C4-2B (cell line): ENCODE data around the gene NAV2.

Experiments
- ZFX ChIP-seq: fragments of 450-650 bp; IDR thresholded peaks from 2 replicates; pipeline ENCODE4 v1.6.1; 2017
- TF ChIP-seq, protein P1 (sequence below): fragments of 450-650 bp; conservative IDR thresholded peaks from 2 replicates; pipeline ENCODE4 v1.5.1; 2017; ENCODE audit warnings: mild to moderate bottlenecking

DNA sequence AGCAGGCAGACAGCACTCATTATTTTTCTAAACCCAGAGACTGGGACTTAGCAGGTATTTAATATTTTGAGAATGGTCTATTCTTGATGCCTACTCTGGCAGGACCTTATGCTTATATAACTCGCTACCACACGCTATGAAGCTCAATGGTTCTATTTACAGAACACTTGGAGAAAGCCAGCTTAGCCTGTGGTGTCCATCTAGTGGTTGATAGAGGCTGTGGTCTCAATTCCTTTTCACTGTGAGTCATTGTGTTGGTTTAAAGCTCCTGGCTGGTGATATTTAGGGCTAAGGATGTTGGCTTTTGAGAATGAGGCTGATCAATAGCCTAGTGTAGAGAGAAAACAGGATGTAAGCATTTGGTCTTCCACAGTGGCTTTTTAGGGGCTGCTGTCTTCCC lies 241.3 kb downstream of the NAV2 start:
- TF ChIP-seq, protein P1, sequence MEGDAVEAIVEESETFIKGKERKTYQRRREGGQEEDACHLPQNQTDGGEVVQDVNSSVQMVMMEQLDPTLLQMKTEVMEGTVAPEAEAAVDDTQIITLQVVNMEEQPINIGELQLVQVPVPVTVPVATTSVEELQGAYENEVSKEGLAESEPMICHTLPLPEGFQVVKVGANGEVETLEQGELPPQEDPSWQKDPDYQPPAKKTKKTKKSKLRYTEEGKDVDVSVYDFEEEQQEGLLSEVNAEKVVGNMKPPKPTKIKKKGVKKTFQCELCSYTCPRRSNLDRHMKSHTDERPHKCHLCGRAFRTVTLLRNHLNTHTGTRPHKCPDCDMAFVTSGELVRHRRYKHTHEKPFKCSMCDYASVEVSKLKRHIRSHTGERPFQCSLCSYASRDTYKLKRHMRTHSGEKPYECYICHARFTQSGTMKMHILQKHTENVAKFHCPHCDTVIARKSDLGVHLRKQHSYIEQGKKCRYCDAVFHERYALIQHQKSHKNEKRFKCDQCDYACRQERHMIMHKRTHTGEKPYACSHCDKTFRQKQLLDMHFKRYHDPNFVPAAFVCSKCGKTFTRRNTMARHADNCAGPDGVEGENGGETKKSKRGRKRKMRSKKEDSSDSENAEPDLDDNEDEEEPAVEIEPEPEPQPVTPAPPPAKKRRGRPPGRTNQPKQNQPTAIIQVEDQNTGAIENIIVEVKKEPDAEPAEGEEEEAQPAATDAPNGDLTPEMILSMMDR: peak; percentile 32; the same call in 1 of the 2 replicates
- TF ChIP-seq ZFX: no peak
